Astrocyte (in vitro differentiated cells and primary cell): ENCODE data around the gene PSMD1.

ENCODE experiments used
- EZH2 ChIP-seq: IDR thresholded peaks from 2 replicates; pipeline ENCODE4 v1.6.1; 2012; ENCODE audit warnings: mild to moderate bottlenecking, low read length, inconsistent platforms; ENCODE audit not compliant: insufficient read depth
- TF ChIP-seq, protein P1 (sequence below): IDR thresholded peaks from 2 replicates; pipeline ENCODE4 v1.5.1; 2011; ENCODE audit warnings: low read depth, mild to moderate bottlenecking, inconsistent platforms, low read length, moderate library complexity; ENCODE audit not compliant: insufficient read depth

DNA sequence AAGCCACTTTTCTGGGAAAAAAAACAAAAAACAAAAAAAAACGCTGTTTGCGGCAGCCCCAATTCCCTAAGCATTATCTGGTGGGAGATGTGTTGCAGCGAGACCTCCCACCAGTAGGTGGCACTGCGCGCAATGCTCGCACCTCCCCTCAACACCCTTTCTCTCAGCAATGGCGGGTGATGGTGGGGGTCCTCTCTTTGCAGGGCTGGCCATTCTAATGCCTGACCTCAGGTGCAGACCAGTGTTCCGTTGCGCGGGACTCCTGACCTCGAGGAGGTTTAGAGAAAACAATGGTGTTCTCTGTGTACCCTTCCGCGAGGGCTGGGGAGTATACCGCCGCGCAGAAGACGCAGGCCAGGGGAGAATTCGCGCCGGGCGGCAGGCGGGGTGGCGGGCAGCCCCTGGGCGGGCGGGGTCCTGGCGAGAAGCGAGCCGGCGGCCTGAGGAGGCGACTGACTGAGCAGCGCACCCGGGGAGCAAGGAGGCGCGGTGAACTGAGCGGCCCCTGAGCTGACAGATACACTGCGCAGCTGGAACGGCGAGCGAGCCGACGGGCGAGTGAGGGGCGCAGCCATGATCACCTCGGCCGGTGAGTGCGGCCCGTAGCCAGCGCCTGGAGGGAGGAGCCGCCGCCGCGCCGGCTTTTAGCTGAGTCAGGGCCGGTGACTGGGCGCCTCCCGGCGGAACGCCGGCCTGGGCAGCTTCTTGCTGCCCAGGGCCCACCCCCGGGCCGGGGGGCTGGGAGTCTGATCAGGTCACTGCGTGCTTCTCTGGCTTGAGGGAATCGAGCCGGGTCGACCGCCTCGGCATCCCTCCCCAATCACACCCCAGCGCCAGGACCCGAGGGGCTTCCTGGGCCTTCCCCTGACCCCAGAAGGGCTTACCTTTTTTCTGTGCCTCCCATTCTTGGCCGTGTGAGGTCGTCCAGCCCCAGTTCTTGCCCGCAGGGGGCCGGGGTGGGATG, at the start of gene PSMD1:
- TF ChIP-seq, protein P1, sequence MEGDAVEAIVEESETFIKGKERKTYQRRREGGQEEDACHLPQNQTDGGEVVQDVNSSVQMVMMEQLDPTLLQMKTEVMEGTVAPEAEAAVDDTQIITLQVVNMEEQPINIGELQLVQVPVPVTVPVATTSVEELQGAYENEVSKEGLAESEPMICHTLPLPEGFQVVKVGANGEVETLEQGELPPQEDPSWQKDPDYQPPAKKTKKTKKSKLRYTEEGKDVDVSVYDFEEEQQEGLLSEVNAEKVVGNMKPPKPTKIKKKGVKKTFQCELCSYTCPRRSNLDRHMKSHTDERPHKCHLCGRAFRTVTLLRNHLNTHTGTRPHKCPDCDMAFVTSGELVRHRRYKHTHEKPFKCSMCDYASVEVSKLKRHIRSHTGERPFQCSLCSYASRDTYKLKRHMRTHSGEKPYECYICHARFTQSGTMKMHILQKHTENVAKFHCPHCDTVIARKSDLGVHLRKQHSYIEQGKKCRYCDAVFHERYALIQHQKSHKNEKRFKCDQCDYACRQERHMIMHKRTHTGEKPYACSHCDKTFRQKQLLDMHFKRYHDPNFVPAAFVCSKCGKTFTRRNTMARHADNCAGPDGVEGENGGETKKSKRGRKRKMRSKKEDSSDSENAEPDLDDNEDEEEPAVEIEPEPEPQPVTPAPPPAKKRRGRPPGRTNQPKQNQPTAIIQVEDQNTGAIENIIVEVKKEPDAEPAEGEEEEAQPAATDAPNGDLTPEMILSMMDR = peak; percentile 98
- no peak for TF ChIP-seq EZH2
